ENCODE results near the gene ATP1A2.

DNA sequence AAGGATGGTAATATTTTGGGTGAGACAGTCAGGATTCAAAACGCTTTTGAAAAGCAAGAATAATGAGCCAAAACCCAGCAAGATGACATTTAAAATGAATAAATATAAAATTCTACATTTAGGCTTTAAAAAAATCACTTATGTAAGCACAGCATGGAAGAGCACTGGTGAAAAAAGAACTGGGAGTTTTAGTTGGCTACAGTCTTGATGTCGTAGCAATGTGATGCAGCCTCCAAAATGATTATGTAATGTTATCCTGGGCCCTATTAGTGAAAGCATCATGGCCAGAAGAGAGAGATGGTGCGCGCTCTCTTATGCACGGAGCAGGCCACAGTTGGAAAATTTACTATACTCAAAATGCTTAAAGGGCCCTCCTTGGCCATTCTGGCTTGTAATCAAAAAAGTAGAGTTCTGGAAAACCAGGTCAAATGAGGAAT, 29.1 kb upstream of the ATP1A2 start:
- TF ChIP-seq EZH2 (IDR thresholded peaks at IDR 0.05; ENCODE audit: low read depth, unreplicated experiment) (no peak), CTCF (conservative IDR thresholded peaks at IDR 0.05; ENCODE audit: low read depth in 2 of 2) (no peak), POLR2AphosphoS5 (IDR thresholded peaks at IDR 0.05; ENCODE audit: low read depth) (no peak), JUNB (IDR thresholded peaks at IDR 0.05; ENCODE audit: unreplicated experiment) (no peak), CREB1 (CRISPR knock-in tag; IDR thresholded peaks at IDR 0.05; ENCODE audit: low read depth) (no peak)
